SU-DHL-6 (cell line): ENCODE data around the gene ITPR3.

Experiments
- CTCF ChIP-seq: fragments of 200-600 bp; sonication (generic); IDR thresholded peaks from one replicate; pipeline ENCODE4 v1.5.1; 2017; ENCODE audit warnings: antibody characterized with exemption, mild to moderate bottlenecking, low read length, moderate library complexity; ENCODE audit not compliant: insufficient read depth, poor library complexity, severe bottlenecking
- EZH2phosphoT487 ChIP-seq: fragments of 200-600 bp; sonication (generic), shearing (Covaris generic); conservative IDR thresholded peaks from 2 replicates; pipeline ENCODE4 v1.6.1; 2018; ENCODE audit warnings: mild to moderate bottlenecking, antibody characterized with exemption, low read length, moderate library complexity, mixed read lengths

- no peak for TF ChIP-seq CTCF
- TF ChIP-seq EZH2phosphoT487 = no peak
Observed at GRCh38 chr6:33714385-33715040, 93.4 kb downstream of the ITPR3 start.
